NOMO-1 (cell line): ENCODE data around the gene ABCC4.

Experiments used
- DNase-seq, 2 experiments: peaks; one replicate each; lab custom pipeline; 2025; ENCODE audit not compliant: unreplicated experiment in 2 of 2; lab: John Stamatoyannopoulos, UW

ABCC4 gene, protein sequence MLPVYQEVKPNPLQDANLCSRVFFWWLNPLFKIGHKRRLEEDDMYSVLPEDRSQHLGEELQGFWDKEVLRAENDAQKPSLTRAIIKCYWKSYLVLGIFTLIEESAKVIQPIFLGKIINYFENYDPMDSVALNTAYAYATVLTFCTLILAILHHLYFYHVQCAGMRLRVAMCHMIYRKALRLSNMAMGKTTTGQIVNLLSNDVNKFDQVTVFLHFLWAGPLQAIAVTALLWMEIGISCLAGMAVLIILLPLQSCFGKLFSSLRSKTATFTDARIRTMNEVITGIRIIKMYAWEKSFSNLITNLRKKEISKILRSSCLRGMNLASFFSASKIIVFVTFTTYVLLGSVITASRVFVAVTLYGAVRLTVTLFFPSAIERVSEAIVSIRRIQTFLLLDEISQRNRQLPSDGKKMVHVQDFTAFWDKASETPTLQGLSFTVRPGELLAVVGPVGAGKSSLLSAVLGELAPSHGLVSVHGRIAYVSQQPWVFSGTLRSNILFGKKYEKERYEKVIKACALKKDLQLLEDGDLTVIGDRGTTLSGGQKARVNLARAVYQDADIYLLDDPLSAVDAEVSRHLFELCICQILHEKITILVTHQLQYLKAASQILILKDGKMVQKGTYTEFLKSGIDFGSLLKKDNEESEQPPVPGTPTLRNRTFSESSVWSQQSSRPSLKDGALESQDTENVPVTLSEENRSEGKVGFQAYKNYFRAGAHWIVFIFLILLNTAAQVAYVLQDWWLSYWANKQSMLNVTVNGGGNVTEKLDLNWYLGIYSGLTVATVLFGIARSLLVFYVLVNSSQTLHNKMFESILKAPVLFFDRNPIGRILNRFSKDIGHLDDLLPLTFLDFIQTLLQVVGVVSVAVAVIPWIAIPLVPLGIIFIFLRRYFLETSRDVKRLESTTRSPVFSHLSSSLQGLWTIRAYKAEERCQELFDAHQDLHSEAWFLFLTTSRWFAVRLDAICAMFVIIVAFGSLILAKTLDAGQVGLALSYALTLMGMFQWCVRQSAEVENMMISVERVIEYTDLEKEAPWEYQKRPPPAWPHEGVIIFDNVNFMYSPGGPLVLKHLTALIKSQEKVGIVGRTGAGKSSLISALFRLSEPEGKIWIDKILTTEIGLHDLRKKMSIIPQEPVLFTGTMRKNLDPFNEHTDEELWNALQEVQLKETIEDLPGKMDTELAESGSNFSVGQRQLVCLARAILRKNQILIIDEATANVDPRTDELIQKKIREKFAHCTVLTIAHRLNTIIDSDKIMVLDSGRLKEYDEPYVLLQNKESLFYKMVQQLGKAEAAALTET (N-terminal part only)

DNA sequence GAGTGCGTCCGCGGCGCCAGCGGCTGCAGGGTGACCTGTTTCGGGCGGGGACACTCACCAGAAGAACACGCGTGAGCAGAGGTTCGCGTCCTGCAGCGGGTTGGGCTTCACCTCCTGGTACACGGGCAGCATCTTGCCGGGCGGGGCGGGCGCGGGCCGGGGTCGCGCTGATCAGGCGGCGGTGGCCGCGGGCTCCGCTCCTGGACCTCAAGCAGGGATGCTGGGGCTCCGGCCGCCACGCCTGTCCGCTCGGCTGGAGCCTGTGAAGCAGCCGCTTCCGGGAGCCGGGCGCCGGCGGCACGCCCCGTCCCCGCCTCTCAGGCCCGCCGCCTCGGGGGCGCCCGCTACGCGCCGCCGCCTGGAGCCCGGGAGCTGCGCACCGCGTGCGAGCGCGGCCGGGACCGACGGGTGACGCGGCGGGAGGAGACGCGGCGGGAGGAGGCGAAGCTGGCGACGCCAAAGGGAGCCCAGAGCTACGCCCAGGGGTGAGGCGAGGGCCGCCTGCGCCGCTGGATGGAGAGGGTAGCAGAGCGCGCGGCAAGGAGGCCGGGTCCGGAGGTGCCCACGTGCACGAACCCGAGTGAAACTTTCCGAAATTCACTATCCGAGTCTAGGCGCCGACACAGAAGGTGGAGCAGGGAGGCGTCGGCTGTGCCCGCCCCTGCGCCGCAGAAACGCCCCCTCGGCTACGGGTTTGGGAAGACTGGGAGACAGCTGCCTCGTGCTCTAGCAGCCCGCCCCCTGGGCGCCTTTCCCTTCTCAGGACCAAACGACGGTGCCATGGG lies at the start of gene ABCC4:
TSS of gene ABCC4 (minus strand) at position 269 of the 785 bp plus-strand sequence. CDS start at position 132, 137 bp downstream.
- DNase-seq, result peak; percentile 67 to 78

DNA sequence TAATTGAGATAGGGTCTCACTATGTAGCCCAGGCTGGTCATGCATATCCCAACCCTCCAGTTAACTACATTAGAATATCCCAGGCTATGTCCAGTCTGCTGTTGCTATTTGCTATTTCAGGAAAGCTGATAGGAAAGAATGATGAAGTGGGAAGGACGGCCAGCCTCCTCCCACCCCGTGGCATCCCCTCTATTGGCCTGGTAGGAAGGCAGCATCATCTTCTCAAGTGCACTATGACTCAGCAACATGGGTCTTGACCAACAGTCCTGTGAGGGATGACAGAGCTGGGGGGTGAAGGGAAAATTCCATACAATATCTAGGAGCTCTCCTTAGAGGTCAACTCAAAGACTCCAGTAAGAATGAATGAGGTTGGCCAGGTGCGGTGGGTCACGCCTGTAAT lies 48.0 kb upstream of the ABCC4 start:
- DNase-seq, result no peak

GRCh38 chr13:95343944-95344343 lies 42.7 kb upstream of the ABCC4 start:
- no peak for DNase-seq

DNA sequence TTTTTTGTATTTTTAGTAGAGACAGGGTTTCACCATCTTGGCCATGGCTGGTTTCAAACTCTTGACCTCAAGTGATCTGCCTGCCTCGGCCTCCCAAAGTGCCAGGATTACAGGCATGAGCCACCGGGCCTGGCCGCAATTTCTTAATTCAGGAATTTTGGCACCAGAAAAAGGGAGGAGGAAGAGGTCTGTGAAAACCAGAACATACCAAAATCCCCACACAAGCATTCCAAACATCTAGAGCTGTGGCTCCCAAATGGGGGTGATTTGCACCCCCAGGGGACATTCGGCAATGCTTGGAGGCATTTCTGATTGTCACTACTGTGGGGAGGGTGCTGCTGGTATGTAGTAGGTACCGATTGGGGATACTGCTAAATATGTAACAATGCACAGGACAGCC lies 40.2 kb upstream of the ABCC4 start:
- DNase-seq, result no peak

DNA sequence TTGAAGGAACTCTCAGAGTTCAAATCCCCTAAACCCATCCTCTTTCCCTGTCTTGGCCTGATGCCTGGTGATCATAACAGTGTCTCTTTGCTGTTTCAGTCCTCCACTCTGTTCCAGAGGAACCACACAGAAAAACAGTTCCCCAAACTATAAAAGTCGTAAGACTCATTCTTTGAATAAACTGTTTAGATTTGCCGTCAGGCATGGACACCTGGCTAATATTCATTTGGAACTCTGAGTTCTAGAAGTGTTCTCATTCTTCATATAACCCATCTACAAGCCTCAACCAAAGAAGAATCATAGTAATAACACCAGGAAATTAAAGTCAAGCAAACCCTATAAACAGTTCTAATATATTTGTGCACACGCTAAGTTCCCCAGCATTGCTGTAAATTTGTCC lies 37.7 kb upstream of the ABCC4 start:
- no peak for DNase-seq

DNA sequence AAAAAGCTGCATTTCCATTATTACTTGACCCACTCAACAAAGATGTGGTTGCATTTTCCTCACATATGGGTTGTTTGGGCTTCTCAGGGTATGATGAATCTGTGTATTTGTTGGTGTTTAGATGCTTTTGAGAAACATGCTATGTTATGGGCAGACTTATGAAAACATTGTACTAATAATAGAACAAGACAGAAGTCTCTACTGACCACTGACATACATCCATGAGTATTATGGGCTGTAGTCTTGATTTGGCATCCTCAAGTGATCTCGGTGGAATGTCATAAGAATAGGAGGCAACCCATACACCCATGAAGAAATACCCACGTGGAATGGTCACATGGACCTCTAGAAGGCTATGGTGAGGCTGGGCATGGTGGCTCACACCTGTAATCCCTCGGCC lies 36.3 kb upstream of the ABCC4 start:
- no peak for DNase-seq

DNA sequence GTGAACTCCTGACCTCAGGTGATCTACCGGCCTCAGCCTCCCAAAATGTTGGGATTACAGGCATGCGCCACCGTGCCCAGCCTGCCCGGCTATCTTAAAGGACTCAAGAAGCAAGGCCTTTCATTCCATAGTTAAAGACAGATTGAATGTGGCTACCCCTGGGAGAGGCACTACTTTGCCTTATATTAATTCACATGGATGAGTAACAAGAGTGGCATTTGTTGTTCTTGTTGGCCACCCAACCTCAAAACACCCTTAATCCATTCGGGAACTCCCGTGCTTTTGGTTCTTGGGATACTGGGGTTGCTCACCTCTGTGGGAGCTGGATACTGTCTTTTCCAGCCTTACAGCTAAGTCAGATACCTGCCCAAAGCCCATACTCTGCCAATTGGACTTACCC lies 34.4 kb upstream of the ABCC4 start:
- DNase-seq, result no peak

DNA sequence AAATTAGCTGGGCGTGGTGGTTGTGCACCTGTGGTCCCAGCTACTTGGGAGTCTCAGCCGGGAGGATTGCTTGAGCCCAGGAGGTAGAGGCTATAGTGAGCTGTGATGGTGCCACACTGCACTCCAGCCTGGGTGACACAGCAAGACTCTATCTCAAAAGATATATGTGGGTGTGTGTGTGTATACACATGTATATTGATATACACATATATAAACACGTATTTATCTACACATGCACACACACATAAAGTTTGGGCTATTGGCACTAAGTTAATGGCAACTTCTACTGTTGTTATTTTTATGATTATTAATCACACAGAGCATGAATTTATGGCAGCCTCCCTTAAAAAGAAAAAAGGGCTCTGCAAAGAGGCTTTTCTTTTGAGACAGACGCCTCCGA lies 27.1 kb upstream of the ABCC4 start:
- no peak for DNase-seq

- DNase-seq, result no peak
These were observed 25.9 kb upstream of the ABCC4 start for GRCh38 chr13:95327190-95327589.

DNA sequence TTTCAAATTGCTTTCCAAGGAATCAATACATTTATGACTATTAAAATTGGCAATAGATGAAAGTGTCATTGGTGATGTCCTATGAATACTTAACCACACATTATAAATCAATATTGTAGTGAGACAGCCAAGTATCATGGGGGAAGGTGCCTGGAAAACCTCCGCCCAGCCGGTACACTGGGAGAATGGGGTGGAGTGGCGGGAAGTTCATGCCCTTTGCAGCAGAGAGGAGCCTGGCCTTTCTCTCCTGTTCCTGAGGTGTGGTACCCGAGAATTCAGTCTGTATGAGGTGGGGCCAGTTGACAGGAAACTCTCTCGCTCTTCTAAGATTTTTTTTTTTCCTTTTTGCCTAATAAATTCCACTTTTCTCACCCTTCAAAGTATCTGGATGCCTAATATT lies 25.4 kb upstream of the ABCC4 start:
- DNase-seq, result no peak

DNA sequence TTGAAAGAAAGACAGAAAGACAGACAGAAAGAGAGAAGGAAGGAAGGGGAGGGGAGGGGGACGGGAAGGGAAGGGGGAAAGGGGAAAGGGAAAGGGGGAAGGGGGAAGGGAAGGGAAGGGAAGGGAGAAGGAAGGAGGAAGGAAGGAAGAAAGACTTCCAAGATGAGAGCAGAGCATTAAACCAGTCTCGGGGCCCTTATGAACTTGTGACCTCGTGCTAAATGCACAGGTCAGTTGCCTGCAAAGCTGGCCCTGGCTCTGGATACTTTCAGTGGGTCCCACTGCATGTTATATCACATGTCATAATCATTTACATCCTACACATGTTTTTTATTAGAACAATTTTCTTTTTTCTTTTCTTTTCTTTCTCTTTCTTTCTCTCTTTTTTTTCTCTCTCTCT lies 24.2 kb upstream of the ABCC4 start:
- no peak for DNase-seq

DNA sequence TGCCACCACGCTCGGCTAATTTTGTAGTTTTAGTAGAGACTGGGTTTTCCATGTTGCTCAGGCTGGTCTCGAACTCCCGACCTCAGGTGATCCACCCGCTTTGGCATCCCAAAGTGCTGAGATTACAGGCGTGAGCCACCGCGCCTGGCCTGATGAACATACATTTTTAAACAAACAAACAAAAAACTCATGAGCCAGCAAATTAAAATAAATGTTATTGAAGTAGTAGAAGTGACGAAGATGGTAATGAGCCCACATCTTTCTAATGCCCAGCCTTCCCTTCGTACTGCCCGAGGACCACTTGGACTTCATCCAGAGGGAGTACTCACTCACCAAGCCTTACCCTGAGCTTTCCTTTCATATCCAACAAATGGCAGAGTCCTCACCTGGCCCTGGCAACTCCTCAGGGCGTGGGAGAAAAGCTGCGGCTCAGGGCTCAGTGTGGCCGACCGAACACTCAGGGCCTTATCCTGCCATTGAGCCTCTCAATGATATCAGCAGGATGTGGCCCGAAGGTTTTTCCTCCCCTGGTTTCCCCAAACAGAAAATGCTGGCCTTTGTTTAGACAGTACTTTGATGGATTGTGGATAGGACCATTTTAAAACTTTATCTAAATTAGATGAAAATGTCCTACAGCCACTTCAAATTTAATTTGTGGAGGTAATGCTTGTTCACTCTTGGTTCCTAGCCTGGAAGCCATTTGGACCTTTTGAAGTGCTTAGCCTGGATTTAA lies 22.8 kb upstream of the ABCC4 start:
- no peak for DNase-seq

- no peak for DNase-seq
These were observed 18.5 kb upstream of the ABCC4 start for GRCh38 chr13:95319551-95320274.

DNA sequence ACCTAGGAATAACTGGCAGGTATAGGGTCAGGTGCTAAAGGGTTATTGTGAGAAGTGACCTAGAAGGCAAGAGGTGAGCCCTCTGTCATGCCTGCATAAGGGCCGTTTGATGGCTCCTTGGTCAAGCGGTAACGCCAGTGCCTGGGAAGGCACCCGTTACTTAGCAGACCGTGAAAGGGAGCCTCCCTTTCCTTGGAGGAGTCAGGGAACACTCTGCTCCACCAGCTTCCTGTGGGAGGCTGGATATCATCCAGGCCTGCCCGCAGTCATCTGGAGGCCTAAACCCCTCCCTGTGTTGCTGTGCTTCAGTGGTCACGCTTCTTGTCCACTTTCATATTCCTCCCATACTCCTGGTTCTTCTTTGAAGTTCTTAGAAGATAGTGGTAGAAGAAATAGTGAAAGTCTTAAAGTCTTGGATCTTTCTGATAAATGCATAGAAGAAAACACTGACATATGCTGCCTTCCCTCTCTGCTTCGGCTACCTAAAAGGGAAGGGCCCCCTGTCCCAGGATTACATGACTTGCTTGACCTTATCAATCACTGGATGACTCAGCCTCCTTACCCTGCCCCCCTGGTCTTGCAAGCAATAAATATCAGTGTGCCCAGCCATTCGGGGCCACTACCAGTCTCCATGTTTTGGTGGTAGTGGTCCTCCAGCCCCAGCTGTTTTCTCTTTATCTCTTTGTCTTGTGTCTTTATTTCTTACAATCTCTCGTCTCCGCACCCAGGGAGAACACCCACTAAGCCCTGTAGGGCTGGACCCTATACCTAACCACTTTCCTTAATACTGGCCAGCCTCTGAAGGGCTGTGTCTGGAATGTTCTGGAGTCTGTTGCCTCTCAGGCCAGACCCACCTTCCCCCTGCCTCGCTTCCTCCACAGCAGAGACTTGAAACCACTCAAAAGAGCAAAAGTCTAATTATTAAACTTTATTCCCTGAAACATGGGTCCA lies 16.1 kb upstream of the ABCC4 start:
- DNase-seq, result no peak

DNA sequence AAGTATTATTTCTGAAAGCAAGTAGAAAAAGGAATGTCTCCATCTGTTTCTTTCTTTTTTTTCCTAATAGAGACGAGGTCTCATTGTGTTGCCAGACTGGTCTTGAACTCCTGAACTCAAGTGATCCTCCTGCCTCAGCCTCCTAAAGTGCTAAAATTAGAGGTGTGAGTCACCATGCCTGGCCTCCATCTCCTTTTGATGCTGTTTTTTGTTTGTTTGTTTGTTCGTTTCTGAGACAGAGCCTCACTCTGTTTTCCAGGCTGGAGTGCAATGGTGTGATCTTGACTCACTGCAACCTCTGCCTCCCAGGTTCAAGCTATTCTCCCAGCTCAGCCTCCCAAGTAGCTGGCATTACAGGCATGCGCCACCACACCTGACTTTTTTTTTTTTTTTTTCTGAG lies 14.5 kb upstream of the ABCC4 start:
- no peak for DNase-seq

- no peak for DNase-seq
These were observed 6.3 kb upstream of the ABCC4 start for GRCh38 chr13:95307507-95307906.

- DNase-seq, result peak; percentile 37 to 50
These were observed 3.2 kb upstream of the ABCC4 start for GRCh38 chr13:95304453-95304852.

DNA sequence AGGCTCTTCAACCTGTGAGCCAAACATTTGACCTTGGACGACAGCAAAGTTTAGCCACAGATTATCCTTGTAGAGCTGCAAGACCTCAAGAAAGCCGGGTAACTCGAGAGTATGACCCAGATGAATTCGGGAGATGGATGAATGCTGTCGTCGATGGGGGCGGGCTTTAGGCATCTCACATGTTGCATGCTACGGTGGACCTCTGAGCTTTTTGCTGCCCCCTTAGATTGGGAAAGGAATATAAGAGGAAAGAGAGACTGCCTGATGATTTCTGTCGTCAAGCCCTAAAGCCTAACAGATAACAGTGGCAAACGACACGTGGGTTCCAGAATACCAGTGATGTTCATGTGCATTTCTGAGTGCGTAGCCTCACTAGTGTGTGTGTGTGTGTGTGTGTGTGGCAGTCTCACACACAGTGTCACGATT lies 730 bp upstream of the ABCC4 start:
- peak; percentile 37 to 60 for DNase-seq
